ENCODE data around the gene RAB3IL1. TPM values are rescaled to one million over a fixed set of nuclear protein-coding genes. Genes with fewer than 3 reads are reported as not detected.

Gene RAB3IL1
- total RNA-seq, 4 donors from 2014 or later = 14.0 to 31.5 (median 14.2) TPM

DNA sequence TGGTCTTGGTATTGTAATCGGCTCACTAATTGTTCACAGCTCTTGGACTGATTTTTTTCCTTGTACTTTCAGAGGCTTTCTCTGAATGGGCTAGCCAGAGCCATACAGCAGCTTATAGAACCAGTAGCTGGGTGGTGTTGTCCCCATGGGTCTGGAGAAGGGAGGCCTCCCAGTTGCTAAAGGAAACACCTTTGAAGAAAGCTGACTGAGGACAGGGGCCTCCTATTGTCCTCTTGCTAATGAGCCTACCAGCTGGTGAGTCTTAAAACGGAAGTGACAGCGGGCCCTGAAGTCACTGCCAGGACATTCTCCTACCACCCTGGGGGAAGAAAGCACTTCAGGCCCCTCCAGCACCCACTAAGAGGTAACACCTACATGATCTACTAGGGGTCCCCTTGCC is 36.0 kb downstream of the RAB3IL1 start:
- Histone ChIP-seq H3K9me3 (no peaks in the 10 kb centered on the region), H3K27me3 (no peaks in the 10 kb centered on the region), H3K36me3 (peaks cover 4 to 40% (median 33%) of the 10 kb centered on the region in 4 donors), H3K4me1 (peaks cover 7 to 42% (median 13%) of the 10 kb centered on the region in 4 donors), H3K4me3 (no peak overlapping the region), H3K27ac (replicated peaks in 1 of 4) (no peak overlapping the region)
- TF ChIP-seq CTCF (IDR thresholded peaks at IDR 0.05) (no peak), POLR2AphosphoS5 (IDR thresholded peaks at IDR 0.05) (no peak), POLR2A (IDR thresholded peaks at IDR 0.05; ENCODE audit: low read depth) (no peak), EP300 (IDR thresholded peaks at IDR 0.05) (no peak)
- WGBS = 73% methylated on average over 3 of the region's 3 CpGs
- no peak for DNase-seq (ENCODE audit: extremely low spot score)
- intact Hi-C loops (cut with DNase I) = no loop called here

DNA sequence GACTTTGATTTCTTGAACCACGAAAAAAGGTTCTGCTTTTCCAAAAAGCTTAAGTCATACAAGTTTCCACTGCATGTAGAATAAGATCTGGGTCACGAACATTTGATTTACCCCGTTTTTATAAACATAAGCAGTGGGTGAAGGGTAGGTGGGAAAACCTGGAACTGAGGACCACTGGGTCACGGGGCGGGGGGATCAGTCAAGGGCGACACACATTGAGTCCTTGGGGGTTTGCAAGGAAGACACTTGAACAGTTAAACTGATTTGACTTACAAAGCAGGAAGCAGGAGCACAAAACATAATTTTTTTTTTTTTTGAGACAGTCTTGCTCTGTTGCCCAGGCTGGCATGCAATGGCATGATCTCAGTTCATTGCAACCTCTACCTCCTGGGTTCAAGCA is 36.9 kb downstream of the RAB3IL1 start:
- no peak overlapping the region for H3K27ac ChIP-seq (replicated peaks in 1 of 4)
- no peak for DNase-seq (ENCODE audit: extremely low spot score)
- H3K4me1 ChIP-seq = peaks cover 0 to 39% (median 8%) of the 10 kb centered on the region in 4 donors
- H3K9me3 ChIP-seq = no peaks in the 10 kb centered on the region
- 75% methylated on average over 6 of the region's 6 CpGs for WGBS
- no peak for TF ChIP-seq POLR2A (IDR thresholded peaks at IDR 0.05; ENCODE audit: low read depth)
- TF ChIP-seq POLR2AphosphoS5 (IDR thresholded peaks at IDR 0.05) = no peak
- TF ChIP-seq EP300 (IDR thresholded peaks at IDR 0.05) = no peak
- TF ChIP-seq CTCF (IDR thresholded peaks at IDR 0.05) = no peak
- H3K27me3 ChIP-seq = no peaks in the 10 kb centered on the region
- intact Hi-C loops (cut with DNase I) = no loop called here
- no peak overlapping the region for H3K4me3 ChIP-seq
- H3K36me3 ChIP-seq = peaks cover 8 to 49% (median 43%) of the 10 kb centered on the region in 4 donors

- Histone ChIP-seq H3K27ac (replicated peaks in 1 of 4) (no peak overlapping the region), H3K36me3 (peaks cover 8 to 51% (median 44%) of the 10 kb centered on the region in 4 donors), H3K9me3 (no peaks in the 10 kb centered on the region), H3K4me1 (peaks cover 0 to 35% (median 6%) of the 10 kb centered on the region in 4 donors), H3K4me3 (no peak overlapping the region), H3K27me3 (no peaks in the 10 kb centered on the region)
- WGBS = 85% methylated on average over 11 of the region's 11 CpGs
- DNase-seq (ENCODE audit: extremely low spot score) = no peak
- no peak for TF ChIP-seq POLR2AphosphoS5 (IDR thresholded peaks at IDR 0.05)
- intact Hi-C loops (cut with DNase I) = no loop called here
These were observed 37.3 kb downstream of the RAB3IL1 start for GRCh38 chr11:61880031-61880430.

DNA sequence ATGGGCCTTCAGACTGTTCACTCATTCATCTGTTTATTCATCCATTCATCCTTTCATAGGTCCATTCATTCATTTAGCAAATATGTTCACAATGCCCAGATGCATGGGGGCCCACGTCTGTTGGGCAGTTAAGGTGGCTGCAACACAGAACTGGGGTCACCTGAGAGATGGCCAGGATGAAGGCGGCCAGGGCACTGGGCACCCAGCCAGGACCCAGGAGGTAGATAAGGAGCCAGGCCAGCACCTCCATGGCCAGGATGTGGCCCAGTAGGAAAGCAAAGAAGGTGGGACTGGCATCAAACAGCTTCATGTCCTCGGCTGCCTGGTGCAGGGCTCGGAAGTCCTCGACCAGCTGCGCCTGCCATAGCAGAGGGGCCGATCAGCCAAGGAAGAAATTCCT is 38.2 kb downstream of the RAB3IL1 start:
- no peaks in the 10 kb centered on the region for H3K27me3 ChIP-seq
- intact Hi-C loops (cut with DNase I) = no loop called here
- DNase-seq (ENCODE audit: extremely low spot score) = no peak
- TF ChIP-seq POLR2AphosphoS5 (IDR thresholded peaks at IDR 0.05) (no peak), EP300 (IDR thresholded peaks at IDR 0.05) (no peak), POLR2A (IDR thresholded peaks at IDR 0.05; ENCODE audit: low read depth) (no peak), CTCF (IDR thresholded peaks at IDR 0.05) (no peak)
- H3K4me3 ChIP-seq = no peak overlapping the region
- 90% methylated on average over 7 of the region's 7 CpGs for WGBS
- no peaks in the 10 kb centered on the region for H3K9me3 ChIP-seq
- H3K36me3 ChIP-seq = peaks cover 8 to 52% (median 47%) of the 10 kb centered on the region in 4 donors
- H3K27ac ChIP-seq (replicated peaks in 1 of 4) = no peak overlapping the region
- H3K4me1 ChIP-seq = peaks cover 0 to 34% (median 6%) of the 10 kb centered on the region in 4 donors

DNA sequence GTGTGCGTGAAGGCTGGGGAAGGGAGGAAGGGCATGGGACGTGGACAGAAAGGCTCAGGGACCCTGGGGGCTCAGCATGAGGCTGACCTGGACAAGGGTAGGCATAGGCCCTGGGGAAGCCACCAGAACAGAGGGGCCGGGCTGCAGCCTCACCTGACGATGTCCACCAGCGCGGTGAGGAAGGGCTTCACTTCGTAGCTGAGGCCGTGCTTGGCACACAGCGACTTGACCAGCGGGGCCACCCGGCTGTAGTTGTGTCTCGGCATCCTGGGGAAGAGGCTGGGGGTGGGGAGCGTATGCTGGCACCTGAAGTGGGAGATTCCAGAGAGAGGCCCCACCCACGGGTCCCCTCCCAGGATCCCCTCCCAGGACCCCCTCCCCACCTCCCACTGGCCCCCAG is 41.7 kb downstream of the RAB3IL1 start:
- WGBS = 96% methylated on average over 12 of the region's 14 CpGs
- no peak for DNase-seq (ENCODE audit: extremely low spot score)
- Histone ChIP-seq H3K9me3 (no peaks in the 10 kb centered on the region), H3K27ac (replicated peaks in 1 of 4) (no peak overlapping the region), H3K27me3 (no peaks in the 10 kb centered on the region), H3K4me3 (no peak overlapping the region), H3K4me1 (peaks cover 10 to 37% (median 13%) of the 10 kb centered on the region in 4 donors), H3K36me3 (peaks cover 8 to 70% (median 54%) of the 10 kb centered on the region in 4 donors)
- no peak for TF ChIP-seq POLR2AphosphoS5 (IDR thresholded peaks at IDR 0.05)
- TF ChIP-seq EP300 (IDR thresholded peaks at IDR 0.05) = no peak
- no peak for TF ChIP-seq CTCF (IDR thresholded peaks at IDR 0.05)
- TF ChIP-seq POLR2A (IDR thresholded peaks at IDR 0.05; ENCODE audit: low read depth) = no peak
- intact Hi-C loops (cut with DNase I) = no loop called here
